WTC11 (cell line): ENCODE measurements around the gene ESRP2. TPM values are rescaled to one million over a fixed set of nuclear protein-coding genes. Genes with fewer than 3 reads are reported as not detected.

Experiments used
- ATAC-seq: fragments of 200-7000 bp; cut with Tn5 transposase; 2 replicates; pipeline ENCODE4 v1.10.0; 2021; ENCODE audit warnings: mild to moderate bottlenecking, moderate library complexity
- CTCF ChIA-PET: fragments of 300-600 bp; sonication (Branson Sonifier 250); formaldehyde crosslinking; loops from one replicate; lab custom pipeline; 2021; ENCODE audit warnings: antibody characterized with exemption; lab: Charles Lee
- POLR2A ChIA-PET: fragments of 350-600 bp; sonication (Branson Sonifier 250); formaldehyde crosslinking; loops from one replicate; lab custom pipeline; 2021; ENCODE audit warnings: antibody characterized with exemption; lab: Charles Lee
- DNase-seq: peaks from one replicate; pipeline ENCODE4 v3.0.0; 2021; ENCODE audit warnings: low spot score
- H3K27ac Mint-ChIP-seq: 2 replicates; pipeline ENCODE4 v1.8.0; 2021; ENCODE audit warnings: mixed read lengths
- H3K27me3 Mint-ChIP-seq: 2 replicates; pipeline ENCODE4 v1.8.0; 2021; ENCODE audit warnings: low read depth, mild to moderate bottlenecking, moderate library complexity, mixed read lengths
- H3K36me3 Mint-ChIP-seq: 2 replicates; pipeline ENCODE4 v1.8.0; 2021; ENCODE audit warnings: mixed read lengths
- H3K4me1 Mint-ChIP-seq: 2 replicates; pipeline ENCODE4 v1.8.0; 2022; ENCODE audit warnings: mixed read lengths
- H3K4me3 Mint-ChIP-seq: 2 replicates; pipeline ENCODE4 v1.8.0; 2021; ENCODE audit warnings: mild to moderate bottlenecking, moderate library complexity, mixed read lengths
- H3K9me3 Mint-ChIP-seq: 2 replicates; pipeline ENCODE4 v1.8.0; 2021; ENCODE audit warnings: mixed read lengths
- AR ChIP-seq: fragments of 250-450 bp; sonication (Bioruptor Pico); IDR thresholded peaks from 2 replicates; pipeline ENCODE4 v1.9.0; 2021; ENCODE audit warnings: mild to moderate bottlenecking
- ATF3 ChIP-seq: sonication (generic); formaldehyde crosslinking; conservative IDR thresholded peaks from 2 replicates; pipeline ENCODE4 v1.8.1; 2022; ENCODE audit warnings: mild to moderate bottlenecking, missing genetic modification reagents
- ATF6 ChIP-seq: sonication (generic); formaldehyde crosslinking; IDR thresholded peaks from 2 replicates; pipeline ENCODE4 v1.8.1; 2023; ENCODE audit warnings: mild to moderate bottlenecking, missing genetic modification reagents
- CTCF ChIP-seq: fragments of 200-600 bp; IDR thresholded peaks from 2 replicates; pipeline ENCODE4 v1.8.0; 2022; ENCODE audit warnings: antibody characterized with exemption
- FOXP4 ChIP-seq: sonication (generic); formaldehyde crosslinking; IDR thresholded peaks from 2 replicates; pipeline ENCODE4 v1.8.0; 2022; ENCODE audit warnings: mild to moderate bottlenecking, missing genetic modification reagents
- HMGXB4 ChIP-seq: sonication (generic); formaldehyde crosslinking; IDR thresholded peaks from 2 replicates; pipeline ENCODE4 v1.8.1; 2023; ENCODE audit warnings: mild to moderate bottlenecking, moderate library complexity, missing genetic modification reagents
- IRF1 ChIP-seq: sonication (generic); formaldehyde crosslinking; IDR thresholded peaks from 2 replicates; pipeline ENCODE4 v1.8.0; 2023; ENCODE audit warnings: missing genetic modification reagents
- PREB ChIP-seq: sonication (generic); formaldehyde crosslinking; IDR thresholded peaks from 2 replicates; pipeline ENCODE4 v1.8.1; 2022; ENCODE audit warnings: mild to moderate bottlenecking, missing genetic modification reagents, moderate library complexity, borderline replicate concordance
- ZNF121 ChIP-seq: sonication (generic); formaldehyde crosslinking; IDR thresholded peaks from 2 replicates; pipeline ENCODE4 v1.8.0; 2023; ENCODE audit warnings: missing genetic modification reagents
- ZNF138 ChIP-seq: sonication (generic); formaldehyde crosslinking; conservative IDR thresholded peaks from 2 replicates; pipeline ENCODE4 v1.8.1; 2022; ENCODE audit warnings: mild to moderate bottlenecking, moderate library complexity, missing genetic modification reagents
- ZNF425 ChIP-seq: fragments of 250-450 bp; sonication (Bioruptor Pico); conservative IDR thresholded peaks from 2 replicates; pipeline ENCODE4 v1.9.0; 2021; ENCODE audit warnings: mild to moderate bottlenecking
- total RNA-seq: library from RNA; stranded (reverse); gene quantifications from 3 replicates; pipeline ENCODE4 v1.2.3, GENCODE V29; 2021

ESRP2 gene
- total RNA-seq, 1 experiment from 2014 or later = 55.0 TPM

- no peak for TF ChIP-seq ATF6
- TF ChIP-seq PREB = no peak
- no peak for TF ChIP-seq FOXP4
- TF ChIP-seq ZNF425 = no peak
- TF ChIP-seq, all 79 proteins: peak for 0
Measured at GRCh38 chr16:68230956-68231355, 5.0 kb downstream of the ESRP2 start (continued).

GRCh38 chr16:68230176-68230571, 5.8 kb downstream of the ESRP2 start:
- no peak for DNase-seq
- CTCF ChIA-PET = interaction anchor here (0.6 to 1.0 kb wide), 3 partner anchors 136 to 146 kb away, joined by 3 to 10 read pairs (median 3); no protein-coding TSS in a partner anchor
- no peaks in the 10 kb centered on the region for H3K9me3 Mint-ChIP-seq
- TF ChIP-seq ATF3 (CRISPR knock-in tag) (0 out of 2 replicates have a peak, but pooled peaks have one; percentile 25), IRF1 (CRISPR knock-in tag) (no peak), ZNF138 (CRISPR knock-in tag) (no peak), AR (CRISPR knock-in tag) (no peak)
- TF ChIP-seq, all 79 proteins: peak for 1
- H3K27ac Mint-ChIP-seq = no peak overlapping the region
- H3K36me3 Mint-ChIP-seq = peaks cover 40% of the 10 kb centered on the region
- no peaks in the 10 kb centered on the region for H3K27me3 Mint-ChIP-seq
- POLR2A ChIA-PET = interaction anchor here (1.8 kb wide), 1 partner anchor 145 kb away, joined by 5 read pairs; the partner anchor contains the start of gene NFATC3
- peaks cover 20% of the 10 kb centered on the region for H3K4me1 Mint-ChIP-seq
- H3K4me3 Mint-ChIP-seq = no peak overlapping the region
- ATAC-seq = no peak

GRCh38 chr16:68229431-68230175, 6.3 kb downstream of the ESRP2 start:
- ATAC-seq = peak; percentile 41
- H3K9me3 Mint-ChIP-seq = no peaks in the 10 kb centered on the region
- peaks cover 40% of the 10 kb centered on the region for H3K36me3 Mint-ChIP-seq
- ChIA-PET CTCF (interaction anchor here (0.6 to 1.0 kb wide), 4 partner anchors 79 to 146 kb away, joined by 3 to 10 read pairs (median 3); no protein-coding TSS in a partner anchor), POLR2A (interaction anchor here (1.8 kb wide), 1 partner anchor 144 kb away, joined by 5 read pairs; the partner anchor contains the start of gene NFATC3)
- DNase-seq = peak; percentile 61
- H3K4me1 Mint-ChIP-seq = peaks cover 17% of the 10 kb centered on the region
- H3K4me3 Mint-ChIP-seq = no peak overlapping the region
- H3K27me3 Mint-ChIP-seq = no peaks in the 10 kb centered on the region
- H3K27ac Mint-ChIP-seq = peak overlapping the region; percentile 74
- TF ChIP-seq CTCF (peak; percentile 76), AR (CRISPR knock-in tag) (no peak), HMGXB4 (CRISPR knock-in tag) (no peak), ZNF121 (CRISPR knock-in tag) (no peak)
